Measurements from ENCODE around the gene FLVCR1. TPM values are rescaled to one million over a fixed set of nuclear protein-coding genes. Genes with fewer than 3 reads are reported as not detected.
"Not testable (repeated sequence)": the region's sequence is repeated elsewhere in the genome, so short reads cannot be mapped to it uniquely, and the experiment has no call there.

FLVCR1 gene
- total RNA-seq (2014; rRNA removed; shearing (Covaris generic)): 19.1 and 19.9 TPM in 2 replicates
- polyA plus RNA-seq (2014; cell fraction: nucleus; rRNA removed): 21.5 and 30.8 TPM in 2 replicates

DNA sequence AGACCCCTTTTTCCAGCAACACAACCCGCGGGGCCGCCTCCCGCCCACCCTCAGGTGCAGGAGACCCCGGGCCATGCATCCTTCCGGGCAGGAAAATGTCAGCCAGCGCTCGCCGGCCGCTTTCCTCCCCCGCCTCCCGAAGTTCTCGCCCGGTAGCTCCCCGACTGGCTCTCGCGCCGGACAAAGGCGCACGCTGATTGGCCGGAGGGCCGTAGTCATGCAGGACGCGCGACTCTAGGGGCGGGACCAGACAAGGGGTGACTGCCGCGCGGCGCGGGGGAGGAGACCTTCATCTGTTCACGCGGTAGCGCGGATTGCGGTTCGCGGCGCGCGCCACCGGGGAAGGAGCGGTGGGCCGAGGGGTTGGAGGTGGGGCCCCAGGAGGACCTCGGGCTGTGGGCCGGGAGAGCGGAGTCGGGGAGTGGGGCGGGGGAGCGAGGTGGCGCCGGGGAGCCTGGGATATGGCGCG lies at the start of gene FLVCR1:
FLVCR1 (plus strand) TSS at position 284 of the 469 bp plus-strand sequence; CDS start at position 462, 178 bp downstream.
- DNase-seq (ENCODE audit: extremely low read depth, low read depth): peak; percentile 97

DNA sequence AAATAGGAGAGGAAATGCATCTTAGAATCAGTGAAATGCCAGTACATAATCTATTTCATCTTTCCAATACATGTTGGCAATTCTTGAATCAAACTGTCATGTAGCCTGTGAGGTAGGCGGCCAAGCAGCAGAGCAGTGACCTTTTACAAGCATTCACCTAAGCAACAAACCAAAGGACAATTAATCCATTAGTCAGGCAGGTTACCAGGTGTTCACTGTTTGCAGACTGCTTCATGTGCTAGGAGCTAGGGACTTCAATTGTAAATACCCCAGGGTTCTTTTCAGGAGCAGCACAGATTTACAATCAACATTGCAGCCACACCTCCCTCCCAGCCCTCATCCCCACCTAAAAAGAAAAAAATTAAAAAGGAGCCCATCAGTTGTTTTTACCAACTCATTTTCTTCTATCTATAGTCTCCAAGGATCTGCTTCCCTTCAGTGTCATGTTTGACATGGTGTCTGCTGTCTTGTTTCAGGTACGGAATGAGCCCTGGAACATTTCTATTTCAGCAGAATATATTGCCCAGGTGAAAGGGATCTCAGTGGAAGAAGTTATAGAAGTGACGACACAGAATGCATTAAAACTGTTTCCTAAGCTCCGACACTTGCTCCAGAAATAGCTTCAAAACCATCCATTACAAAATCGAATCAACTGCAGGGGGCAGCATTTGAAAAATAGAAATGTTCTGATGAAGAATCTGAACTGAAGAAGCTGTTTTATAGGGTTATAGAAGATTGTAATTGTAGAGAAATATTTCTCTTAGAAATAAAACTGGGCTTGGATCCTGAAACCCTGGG lies 43.3 kb upstream of the FLVCR1 start:
- DNase-seq (ENCODE audit: extremely low read depth, low read depth): peak; percentile 16

DNA sequence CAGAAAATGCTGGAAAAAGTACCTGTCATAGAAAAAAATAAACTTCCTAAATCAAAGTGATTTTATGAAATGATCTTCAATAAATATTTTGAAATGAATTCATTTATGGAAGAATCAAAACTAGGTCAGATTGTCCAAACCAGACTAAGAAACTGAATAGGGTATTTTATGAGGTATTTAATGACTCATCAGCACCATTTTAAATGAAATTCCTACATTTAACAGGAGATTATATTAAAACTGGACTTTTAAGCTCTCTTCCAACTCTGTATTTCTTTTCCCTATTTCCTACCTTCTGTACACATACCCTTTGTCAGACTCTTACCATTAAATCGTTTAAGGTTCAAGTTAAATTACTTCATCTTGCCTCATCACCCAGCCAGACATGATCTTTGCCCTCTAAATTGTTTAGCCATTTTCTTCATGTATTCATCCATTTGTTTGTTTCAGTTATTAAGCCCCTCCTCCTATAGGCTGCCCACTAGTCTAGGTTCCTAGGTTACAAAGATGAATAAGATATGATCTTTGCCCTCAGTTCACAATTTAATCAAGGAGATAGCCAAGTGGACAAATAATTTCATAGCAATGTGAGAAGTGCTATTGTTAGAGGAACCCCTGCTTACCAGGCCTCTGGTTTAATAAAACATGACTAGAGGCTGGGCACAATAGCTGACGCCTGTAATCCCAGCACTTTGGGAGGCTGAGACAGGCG lies 41.4 kb upstream of the FLVCR1 start:
- DNase-seq (ENCODE audit: extremely low read depth, low read depth): no peak

DNA sequence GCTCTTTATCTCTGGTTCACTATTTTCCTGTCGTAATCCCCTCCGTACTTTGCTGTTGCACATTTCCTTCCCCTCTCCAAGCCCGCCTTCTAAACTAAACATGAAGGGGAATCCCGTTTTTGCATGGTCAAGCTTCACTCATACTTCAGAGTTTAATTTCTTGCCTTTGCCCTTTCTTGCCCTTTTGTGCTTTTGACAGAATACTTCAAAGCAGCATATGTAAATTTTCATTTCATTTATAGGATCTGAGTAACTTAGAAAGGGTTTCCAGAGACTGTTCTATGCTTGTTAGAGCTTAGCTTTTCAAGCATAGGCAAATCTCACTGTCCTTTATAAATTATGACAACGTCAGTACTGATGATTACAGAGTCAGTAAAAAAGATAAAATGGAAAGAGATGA lies 38.3 kb upstream of the FLVCR1 start:
- DNase-seq (ENCODE audit: extremely low read depth, low read depth): no peak

DNA sequence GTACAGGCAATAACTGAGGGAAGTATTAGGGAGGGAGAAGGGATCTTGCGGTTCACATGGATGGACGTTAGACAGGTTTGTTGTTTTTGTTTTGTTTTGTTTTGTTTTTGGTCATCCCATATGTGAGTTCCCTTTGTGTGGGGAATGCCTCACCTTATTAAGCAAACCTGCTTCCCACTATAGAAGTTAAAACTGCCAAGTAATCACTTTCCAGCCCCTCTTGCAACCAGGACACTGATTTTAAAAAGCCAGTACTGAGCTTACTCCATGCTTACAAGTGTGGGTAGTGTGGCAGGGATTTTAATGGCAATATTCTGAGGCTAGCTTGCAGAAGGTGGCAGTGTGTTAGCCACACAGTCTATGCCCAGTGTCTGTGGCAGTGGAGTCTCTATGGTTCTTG lies 37.1 kb upstream of the FLVCR1 start:
- no peak for DNase-seq (ENCODE audit: extremely low read depth, low read depth)

DNA sequence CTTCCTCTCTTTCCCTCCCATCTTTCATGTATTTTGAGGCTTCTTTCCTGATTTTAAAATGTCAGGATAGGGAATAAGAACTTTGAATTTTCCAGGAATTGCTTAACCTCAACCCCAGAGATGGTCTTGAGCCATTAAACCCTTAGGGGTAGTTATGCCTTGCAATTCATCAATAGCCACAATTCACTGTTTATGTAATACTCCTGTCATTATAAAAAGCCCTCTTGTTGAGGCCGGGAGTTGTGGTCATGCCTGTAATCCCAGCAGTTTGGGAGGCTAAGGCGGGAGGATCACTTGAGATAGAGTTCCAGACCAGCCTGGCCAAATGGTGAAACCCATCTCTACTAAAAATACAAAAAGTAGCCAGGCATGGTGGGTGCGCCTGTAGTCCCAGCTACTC lies 35.1 kb upstream of the FLVCR1 start:
- DNase-seq (ENCODE audit: extremely low read depth, low read depth): no peak

DNA sequence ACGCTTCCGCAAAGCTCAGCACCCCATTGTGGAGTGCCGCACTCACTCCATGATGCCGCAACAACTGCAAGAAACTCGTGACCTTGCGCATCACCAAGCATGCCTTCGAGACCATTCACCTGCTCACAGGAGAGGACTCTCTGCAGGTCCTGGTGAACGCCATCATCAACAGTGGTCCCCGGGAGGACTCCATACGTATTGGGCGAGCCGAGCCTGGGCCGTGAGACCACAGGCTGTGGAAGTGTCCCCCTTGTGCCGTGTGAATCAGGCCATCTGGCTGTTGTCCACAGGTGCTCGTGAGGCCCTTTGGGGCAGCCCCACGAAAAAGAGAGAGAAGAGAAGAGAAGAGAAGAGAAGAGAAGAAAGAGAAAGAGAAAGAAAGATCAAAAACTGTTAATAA lies 33.9 kb upstream of the FLVCR1 start:
- no peak for DNase-seq (ENCODE audit: extremely low read depth, low read depth)

DNA sequence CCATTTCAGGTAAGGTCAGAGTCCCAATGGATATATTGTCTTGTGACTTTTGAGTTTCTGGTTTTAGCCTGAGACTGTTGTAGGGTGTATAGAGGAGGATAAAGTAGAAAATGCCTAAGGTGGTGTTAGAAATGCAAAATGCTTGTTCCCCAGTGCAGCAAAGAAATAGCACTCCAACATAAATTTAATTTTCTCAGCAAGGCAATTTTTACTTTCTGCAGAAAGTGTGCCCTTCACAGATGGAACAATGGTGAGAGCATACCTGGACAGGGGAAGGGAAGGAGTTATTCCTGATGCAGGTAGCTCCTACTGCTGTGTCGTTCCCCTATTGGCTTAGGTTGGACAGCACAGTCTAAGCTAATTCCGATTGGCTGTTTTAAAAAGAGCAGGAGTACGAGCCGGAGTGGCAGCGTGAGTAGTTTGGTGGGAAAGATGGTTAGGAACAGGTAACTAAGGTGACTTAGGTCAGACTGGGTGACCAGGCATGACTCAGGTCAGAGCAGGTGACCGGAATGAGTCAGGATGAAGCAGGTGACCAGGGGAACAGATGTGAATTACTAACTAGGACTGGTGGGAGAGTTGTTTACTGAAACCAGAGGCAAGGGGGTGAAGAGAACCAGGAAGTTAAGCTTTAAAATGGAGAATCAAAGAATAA lies 32.1 kb upstream of the FLVCR1 start:
- DNase-seq (ENCODE audit: extremely low read depth, low read depth): no peak

DNA sequence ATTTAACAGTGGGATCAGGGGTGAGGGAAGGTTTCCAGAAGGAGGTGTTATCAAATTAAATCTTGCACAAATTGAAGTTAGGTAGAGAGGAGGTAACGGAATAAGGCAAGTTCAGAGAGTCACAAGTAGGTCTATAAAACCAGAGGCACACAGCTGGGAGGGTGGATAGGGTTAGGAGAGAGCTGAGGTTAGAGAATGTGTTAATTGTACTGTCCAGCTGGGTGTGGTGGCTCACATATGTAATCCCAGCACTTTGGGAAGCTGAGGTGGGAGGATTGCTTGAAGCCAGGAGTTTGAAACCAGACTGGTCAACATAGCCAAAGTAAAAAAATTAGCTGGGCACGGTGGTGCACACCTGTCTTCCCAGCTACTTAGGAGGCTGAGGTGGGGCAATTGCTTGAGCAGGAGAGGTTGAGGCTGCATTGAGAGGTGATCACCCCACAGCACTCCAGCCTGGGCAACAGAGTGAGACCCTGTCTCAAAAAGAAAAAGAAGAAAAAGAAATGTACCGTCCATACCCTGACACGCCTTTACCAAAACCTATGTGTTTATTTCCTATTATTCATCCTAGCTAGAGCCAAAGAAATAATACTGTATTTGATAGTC lies 30.8 kb upstream of the FLVCR1 start:
- no peak for DNase-seq (ENCODE audit: extremely low read depth, low read depth)

DNA sequence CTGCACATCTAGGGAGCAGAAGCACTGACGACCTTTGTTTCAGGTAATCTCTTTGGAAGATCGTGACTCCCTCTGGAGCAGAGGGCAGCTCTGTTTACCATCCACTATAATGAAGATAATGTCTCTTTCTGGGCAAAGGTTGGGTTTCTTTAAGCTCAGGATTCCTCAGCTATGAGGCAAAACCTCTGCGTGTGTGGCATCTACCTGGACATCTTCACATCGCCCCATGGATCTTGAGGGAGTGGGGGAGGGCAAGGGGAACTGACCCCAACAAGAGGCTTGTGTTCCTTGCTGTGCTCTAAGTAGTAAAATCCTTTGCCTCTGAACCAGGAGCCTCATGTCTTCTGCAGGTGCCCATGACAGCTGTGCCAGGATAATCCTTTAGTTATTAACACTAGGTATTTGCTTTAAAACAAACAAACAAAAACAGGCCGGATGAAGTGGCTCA lies 30.2 kb upstream of the FLVCR1 start:
- DNase-seq (ENCODE audit: extremely low read depth, low read depth): no peak

DNA sequence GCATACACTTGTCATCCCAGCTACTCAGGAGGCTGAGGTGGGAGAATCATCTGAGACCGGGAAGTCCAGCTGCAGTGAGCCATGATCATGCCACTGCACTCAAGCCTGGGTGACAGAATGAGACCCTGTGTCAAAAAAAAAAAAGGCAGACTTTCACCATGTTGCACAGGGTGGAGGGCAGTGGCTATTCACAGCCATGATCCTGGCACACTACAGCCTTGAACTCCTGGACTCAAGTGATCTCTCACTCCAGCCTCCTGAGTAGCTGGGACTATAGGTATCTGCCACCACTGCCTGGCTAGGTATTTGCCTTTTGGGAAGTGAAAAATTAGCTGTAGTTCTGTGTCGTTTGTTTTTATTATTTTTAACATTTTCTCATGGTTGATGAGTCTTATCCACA lies 29.7 kb upstream of the FLVCR1 start:
- DNase-seq (ENCODE audit: extremely low read depth, low read depth): no peak

DNA sequence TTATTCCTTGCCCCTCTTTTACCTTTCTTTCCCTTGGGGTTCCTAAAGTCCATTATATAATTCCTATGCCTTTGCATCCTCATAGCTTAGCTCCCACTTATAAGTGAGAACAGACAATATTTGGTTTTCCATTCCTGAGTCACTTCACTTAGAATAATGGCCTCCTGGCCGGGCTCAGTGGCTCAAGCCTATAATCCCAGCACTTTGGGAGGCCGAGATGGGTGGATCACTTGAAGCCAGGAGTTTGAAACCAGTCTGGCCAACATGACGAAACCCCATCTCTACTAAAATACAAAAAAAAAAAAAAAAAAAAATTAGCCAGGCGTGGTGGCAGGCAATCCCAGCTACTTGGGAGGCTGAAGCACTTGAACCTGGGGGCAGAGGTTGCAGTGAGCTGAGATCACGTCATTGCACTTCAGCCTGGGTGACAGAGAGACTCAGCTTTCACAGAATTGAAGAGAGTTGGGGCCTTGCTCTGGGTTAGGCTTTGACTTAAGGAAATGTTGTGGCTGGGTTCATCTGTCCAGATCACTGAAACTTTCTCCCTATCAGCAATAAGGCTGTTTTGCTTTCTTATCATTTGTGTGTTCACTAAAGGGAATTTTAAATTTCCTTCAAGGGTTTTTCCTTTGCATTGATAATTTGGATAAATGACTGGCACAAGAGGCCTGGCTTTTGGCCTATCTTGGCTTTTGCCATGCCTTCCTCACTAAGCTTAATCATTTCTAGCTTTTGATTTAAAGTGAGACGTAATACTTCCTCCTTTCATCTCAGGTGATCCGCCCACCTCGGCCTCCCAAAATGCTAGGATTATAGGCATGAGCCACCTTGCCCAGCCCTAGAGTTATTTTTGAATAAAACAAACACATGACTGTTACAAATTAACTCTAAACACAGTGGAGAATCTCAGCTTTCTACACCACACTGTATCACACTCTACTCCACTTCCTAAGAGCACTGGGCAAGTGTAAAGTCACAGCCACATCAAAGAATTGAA lies 24.6 kb upstream of the FLVCR1 start:
- DNase-seq (ENCODE audit: extremely low read depth, low read depth): not testable (repeated sequence)

DNA sequence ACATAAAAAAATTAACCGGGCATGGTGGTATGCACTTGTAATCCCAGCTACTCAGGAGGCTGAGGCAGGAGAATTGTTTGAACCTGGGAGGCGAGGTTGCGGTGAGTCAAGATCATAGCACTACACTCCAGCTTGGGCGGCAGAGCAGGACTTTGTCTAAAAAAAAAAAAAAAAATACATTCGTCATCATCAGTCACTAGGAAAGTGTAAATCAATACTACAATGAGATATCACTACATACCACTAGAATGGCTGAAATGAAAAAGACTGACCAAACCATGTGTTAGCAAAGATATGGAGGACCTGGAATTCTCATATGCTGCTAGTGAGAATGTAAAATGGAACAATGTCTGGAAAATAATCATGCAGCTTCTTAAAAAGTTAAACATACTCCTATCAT lies 19.9 kb upstream of the FLVCR1 start:
- no peak for DNase-seq (ENCODE audit: extremely low read depth, low read depth)

DNA sequence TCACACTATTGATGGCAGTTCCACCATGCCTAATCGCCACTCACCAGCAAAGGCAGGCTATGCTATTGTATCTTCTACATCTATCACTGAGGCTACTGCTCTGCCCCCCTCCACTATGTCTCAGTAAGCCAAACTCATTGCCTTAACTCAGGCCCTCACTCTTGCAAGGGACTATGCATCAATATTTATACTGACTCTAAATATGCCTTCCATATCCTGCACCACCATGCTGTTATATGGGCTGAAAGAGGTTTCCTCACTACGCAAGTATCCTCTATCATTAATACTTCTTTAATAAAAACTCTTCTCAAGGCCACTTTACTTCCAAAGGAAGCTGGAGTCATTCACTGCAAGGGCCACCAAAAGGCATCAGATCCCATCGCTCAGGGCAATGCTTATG lies 13.6 kb upstream of the FLVCR1 start:
- DNase-seq (ENCODE audit: extremely low read depth, low read depth): not testable (repeated sequence)

DNA sequence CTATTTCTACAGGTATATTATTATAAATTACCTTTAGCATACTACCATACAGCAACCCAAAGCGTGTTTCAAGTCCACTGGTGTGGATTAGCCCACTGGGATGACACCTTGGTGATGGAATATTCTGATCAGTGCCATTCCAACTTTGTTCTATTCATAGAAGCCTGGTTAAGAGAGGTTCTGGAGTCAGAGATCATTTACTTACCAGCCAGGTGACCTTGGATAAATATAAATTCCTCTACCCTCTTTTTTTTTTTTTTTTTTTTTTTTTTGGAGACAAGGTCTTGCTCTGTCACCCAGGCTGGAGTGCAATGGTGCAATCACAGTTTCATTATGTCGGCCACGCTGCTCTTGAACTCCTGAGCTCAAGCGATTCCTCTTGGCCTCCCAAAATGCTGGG lies 10.5 kb upstream of the FLVCR1 start, which contains the start of gene SPATA45:
SPATA45 (minus strand) TSS at position 101 of the 400 bp plus-strand sequence. CDS start 11,500 bp downstream, outside the sequence.
- DNase-seq (ENCODE audit: extremely low read depth, low read depth): no peak

DNA sequence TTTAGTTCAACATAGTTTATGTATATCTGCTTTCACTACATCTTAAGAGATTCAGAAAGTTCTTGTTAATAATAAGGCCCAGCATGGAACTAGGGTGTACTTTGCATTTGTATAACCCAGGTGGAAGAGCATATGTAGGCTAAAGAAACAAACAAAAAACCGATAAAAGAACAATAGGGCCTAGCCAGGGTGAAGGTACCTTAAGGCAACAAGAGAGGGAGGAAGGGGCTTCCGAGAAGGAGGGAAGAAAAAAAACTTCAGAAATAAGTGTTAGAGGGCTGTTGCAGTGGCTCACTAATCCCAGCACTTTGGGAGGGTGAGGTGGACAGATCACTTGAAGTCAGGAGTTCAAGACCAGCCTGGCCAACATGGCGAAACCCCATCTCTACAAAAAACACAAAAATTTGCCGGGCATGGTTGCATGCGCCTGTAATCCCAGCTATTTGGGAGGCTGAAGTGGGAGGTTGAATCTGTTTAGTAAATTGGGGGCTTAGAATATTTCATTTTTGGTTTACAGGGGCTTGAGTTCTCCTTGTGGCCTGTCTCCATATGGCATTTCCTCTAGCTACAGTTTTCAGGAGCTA lies 5.9 kb upstream of the FLVCR1 start:
- DNase-seq (ENCODE audit: extremely low read depth, low read depth): no peak

DNA sequence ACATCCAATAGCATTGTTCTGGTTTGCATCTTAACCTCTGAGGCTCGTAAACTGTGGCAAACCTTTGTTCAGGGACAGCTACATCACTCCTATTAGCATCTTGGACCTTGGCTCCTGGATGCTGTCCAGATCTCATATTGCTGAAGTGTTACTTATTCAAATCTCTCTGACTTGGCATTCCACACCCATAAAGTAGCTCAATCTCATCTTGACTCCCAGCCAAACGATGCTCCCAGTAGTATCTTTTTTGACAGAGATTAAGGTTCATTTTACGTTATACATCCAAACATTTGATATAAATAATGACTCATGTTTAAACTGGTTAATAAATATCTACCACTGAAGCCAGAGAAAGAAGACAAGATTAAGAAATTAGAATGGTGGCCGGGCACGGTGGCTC lies 4.4 kb upstream of the FLVCR1 start:
- DNase-seq (ENCODE audit: extremely low read depth, low read depth): no peak

DNA sequence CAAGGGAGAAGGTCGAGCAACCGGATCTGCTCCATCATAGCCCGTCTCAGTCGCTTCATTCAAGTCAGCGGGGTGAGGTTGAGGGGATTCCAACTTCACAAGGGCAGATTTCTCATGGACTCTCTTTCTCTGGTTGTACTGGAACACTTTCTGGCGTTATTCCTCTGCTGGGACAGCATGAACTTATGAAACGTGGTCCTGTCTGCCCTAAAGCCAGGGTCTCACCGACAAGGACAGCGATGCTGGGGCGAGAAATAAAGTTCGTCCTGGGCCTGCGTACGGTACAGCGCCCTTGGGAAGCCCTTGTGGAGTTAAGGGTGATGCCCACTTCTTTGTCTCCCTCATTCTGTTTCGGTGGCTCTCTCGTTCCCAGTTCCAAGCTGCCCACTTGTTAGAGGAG lies 1.3 kb upstream of the FLVCR1 start:
- DNase-seq (ENCODE audit: extremely low read depth, low read depth): no peak

Measured in NCI-H460 (cell line).